Activated T-cell treated with anti-CD3 and anti-CD28 coated beads for 24 hours (primary cell): ENCODE data around the gene LMTK2.
"Not testable (repeated sequence)": the region's sequence is repeated elsewhere in the genome, so short reads cannot be mapped to it uniquely, and the experiment has no call there.

ENCODE experiments used
- DNase-seq: peaks from one replicate; pipeline ENCODE4 v3.0.0-alpha.2; 2020; ENCODE audit warnings: low read depth

LMTK2 gene

GRCh38 chr7:98217623-98218582, 111.2 kb downstream of the LMTK2 start:
- DNase-seq = no peak

DNA sequence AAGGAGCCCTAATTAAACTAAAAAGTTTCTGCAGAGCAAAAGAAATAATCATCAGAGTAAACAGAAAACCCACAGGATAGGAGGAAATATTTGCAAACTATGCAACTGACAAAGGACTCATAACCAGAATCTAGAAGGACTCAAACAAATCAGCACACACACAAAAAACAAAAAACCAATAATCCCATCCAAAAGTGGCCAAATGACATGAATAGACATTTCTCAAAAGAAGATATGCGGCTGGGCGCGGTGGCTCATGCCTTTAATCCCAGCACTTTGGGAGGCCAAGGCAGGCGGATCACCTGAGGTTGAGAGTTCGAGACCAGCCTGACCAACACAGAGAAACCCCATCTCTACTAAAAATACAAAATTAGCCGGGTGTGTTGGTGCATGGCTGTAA, 112.7 kb downstream of the LMTK2 start:
- not testable (repeated sequence) for DNase-seq

- DNase-seq = no peak
Measured at GRCh38 chr7:98221611-98222532, 115.2 kb downstream of the LMTK2 start.

- no peak for DNase-seq
Measured at GRCh38 chr7:98222533-98223195, 116.0 kb downstream of the LMTK2 start.

GRCh38 chr7:98223351-98223897, 116.8 kb downstream of the LMTK2 start:
- DNase-seq = no peak

DNA sequence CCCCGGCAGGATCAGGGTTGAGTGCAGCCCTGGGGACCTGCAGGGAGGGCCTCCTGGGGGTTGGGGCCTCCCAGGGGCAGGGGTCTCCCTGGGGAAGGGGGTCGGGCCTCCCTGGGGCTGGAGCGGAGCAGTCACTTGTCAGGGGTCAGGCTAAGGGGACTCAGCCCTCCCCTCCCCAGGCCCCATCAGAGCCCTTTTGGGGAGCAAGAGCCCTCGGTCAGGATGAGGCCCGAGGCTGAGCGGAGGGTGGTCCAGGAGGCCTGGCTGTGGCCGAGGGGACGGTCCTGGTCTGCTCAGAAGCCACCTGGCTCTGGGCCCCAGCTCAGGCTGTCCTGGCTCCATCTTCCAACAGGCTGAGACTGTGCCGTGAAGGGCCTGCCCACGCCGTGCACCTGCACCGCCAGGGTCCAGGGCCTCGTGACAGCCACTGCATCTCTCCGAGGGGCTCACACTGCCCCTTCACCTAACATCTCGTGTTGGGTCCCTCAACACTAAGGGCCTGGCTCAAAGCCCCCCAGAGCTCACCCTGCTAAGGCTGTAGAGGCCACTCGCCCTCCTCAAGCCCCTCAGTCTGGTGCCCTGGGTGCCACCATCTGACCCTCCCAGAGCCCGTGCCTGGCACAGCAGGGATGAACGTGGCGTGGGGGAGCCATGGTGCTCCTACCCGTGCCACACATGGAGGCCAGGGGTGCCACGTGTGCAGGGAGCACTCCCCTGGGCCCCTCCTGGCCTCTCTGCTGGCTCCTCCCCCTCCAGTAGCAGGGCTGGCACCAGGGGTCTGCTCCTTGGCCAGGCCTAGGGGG, 117.4 kb downstream of the LMTK2 start:
- no peak for DNase-seq

- DNase-seq = no peak
Measured at GRCh38 chr7:98224701-98225181, 118.1 kb downstream of the LMTK2 start.

GRCh38 chr7:98225913-98226614, 119.4 kb downstream of the LMTK2 start:
- no peak for DNase-seq

GRCh38 chr7:98227939-98228338, 121.3 kb downstream of the LMTK2 start:
- no peak for DNase-seq

- DNase-seq = no peak
Measured at GRCh38 chr7:98228801-98229200, 122.1 kb downstream of the LMTK2 start.

DNA sequence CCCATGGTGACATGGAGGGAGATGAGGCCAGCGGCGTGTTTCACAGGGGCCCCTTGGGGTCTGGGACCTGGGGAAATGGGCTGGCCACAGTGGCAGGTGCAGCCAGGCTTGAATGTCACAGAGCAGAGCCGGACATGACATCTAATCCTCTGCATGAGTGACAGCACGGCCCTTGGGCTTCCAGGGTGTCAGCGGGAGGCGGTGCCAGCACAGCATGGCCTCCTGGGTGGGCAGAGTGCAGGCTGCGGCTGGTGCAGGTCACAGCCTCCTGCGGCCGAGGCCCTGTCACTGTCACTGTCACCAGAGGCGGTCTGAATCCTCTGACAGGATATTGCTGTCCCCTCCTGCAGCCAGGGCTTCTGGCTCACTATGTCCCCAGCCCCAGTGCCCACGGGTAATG, 122.8 kb downstream of the LMTK2 start:
- no peak for DNase-seq

DNA sequence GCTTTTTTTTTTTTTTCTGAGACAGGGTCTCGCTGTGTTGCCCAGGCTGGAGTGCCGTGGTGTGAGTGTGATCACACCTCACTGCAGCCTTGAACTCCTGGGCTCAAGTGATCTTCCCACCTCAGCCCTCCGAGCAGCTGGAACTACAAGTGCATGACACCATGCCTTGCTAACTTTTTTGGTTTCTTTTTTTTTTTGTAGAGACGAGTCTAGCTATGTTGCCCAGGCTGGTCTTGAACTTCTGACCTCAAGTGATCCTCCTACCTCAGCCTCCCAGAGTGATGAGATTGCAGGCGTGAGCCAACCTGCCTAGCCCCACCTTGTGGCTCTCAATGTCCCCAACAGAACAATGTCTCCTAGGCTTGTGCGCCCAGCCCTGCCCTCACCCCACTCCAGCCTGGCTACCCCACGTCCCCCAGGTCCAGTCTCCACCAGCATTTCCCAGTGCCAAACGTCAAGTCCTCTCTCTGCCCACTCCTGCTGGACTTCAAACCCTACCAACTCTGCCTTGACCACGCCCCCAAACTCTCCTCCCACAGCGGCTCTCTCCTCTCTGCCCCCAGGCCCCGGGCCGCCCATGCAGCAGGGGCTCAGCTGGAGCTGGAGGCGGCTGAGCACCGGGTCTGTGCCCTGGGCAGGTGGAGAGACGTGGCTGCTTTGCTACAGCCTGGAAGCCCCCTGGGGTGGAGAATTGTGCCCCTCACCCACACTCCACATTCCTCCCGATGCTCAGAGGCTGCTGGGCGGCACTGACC, 123.5 kb downstream of the LMTK2 start:
- DNase-seq = no peak

DNA sequence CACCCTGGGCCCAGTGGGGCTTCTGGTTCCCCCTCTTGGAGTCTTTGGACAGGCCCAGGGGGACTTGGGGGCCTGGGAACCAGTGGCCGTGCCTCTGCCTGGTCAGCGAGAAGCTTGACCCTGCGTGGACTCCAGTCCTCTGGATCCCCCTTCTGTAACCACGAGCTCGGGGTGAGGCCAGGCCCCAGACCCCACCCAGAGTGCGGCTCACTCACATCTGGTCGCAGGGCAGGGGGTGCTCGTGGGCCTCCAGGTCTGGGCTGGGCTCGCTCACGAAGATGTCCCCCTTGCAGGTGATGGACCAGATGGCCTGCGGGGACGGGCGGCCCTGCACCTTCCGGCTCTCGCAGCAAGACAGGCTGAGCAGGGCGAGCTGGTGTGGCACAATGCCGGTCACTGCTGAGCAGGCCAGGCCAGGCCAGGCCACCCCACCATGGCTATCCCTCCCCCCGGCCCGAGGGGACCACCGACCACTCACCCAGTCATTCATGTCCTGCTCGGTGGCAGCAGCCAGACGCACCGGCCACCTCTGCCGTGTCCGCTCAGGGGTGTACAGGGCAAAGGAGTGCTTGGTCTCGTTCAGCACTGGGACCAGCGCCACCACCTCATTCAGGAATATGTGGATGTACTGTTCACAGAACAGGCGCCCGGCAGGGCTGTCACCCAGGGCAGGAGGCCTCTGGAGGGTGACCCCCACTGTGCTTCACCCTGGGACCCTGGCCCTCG, 124.2 kb downstream of the LMTK2 start:
- no peak for DNase-seq

DNA sequence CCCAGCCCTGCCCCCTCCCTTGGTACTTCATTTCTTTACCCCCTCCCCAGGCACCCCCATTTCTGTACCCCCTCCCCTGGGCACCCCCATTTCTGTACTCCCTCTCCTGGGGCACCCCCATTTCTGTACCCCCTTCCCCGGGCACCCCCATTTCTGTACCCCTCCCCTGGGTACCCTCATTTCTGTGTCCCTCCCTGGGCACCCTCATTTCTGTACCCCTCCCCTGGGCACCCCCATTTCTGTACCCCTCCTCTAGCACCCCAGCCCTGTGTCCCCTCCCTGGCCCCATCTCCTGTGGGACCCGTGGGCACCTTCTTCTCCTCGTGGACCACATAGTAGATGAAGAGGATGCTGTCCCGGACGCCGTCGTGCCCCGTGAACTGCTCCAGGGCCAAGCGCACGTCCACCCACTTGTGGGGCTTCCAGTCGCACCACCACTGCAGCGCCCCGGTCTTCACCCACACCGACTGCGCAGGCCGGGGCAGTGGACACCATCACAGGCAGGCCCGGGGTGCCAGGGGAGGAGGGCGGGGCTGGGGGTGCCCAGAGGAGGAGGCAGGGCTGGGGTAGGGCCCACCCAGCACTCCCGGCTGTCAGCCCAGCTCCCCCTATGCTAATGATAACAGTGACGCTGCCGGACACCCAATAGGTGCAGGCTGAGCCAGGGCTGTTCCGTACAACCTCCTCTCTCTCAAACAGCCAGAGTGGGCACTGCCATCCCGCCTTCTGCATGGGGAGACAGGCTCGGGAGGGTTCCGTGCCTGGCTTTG, 125.0 kb downstream of the LMTK2 start:
- no peak for DNase-seq

GRCh38 chr7:98232263-98232585, 125.6 kb downstream of the LMTK2 start:
- DNase-seq = no peak

DNA sequence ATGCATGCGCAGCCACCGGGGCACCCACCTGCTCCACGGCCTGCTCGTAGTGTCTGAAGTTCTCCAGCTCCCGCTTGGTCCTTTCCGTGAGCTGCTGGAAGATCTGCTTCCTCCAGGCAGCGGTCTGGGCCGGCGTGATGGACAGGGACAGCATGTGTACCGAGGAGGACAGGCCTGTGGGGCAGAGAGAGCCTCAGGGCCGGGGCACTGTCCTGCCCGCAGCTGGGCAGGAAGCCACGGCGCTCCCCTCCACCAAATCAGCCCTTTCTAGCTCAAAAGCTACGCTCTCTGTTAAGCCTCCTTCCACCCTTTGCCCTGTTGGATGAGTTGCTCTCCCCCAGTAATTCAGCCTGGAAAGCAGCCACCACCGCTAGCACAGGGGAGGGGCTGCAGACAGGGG, 126.1 kb downstream of the LMTK2 start:
- DNase-seq = no peak

DNA sequence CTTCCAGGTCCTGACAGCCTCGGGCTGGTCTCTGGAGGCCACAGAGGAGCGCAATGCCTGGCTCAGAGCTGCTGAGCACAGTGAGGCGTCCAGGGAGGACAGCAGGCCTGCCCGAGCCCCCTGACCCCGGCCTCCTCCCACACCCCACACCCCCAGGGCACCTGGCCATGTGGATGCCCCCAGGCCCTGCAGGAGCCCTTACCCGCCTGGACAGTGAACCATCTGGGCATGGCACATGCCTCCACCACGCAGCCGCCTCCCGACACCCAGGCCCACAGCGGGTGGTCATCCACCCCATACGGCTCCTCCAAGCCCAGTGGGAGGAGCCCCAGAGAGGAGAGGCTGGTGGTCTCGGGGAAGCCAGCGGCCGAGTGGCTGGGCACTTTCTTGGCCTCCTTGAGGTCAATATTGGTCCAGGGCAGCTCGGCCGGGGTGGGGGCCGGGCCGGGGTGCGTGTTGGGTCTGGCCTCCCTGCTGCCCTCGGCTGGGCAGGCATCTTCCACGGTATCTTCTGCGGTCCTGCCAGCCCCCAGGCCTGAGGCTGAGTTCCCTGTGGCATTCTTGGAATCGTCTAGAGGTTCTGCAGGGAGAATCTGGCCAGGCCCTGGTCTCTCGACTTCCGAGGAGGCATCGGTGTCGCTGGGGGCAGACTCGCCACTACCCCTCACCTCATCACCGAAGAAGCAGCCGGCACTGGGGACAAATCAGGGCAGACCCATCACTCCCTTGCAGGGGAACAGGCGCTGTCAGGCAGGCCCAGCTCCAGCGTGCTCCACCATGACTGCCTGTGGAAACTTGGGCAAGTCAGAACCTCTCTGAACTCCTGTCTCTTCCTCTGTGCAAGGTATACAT, 126.8 kb downstream of the LMTK2 start:
- no peak for DNase-seq
